GM21786 (cell line): ENCODE results near the gene RAI14.
"Not testable (repeated sequence)": the region's sequence is repeated elsewhere in the genome, so short reads cannot be mapped to it uniquely, and the experiment has no call there.

Source experiments
- ATAC-seq: cut with Tn5 transposase; IDR thresholded peaks from one replicate; pipeline ENCODE4 v1.9.1; 2021; ENCODE audit not compliant: unreplicated experiment

Gene RAI14

GRCh38 chr5:34724741-34725140, 68.6 kb downstream of the RAI14 start:
- no peak for ATAC-seq

- ATAC-seq = not testable (repeated sequence)
These were observed 71.1 kb downstream of the RAI14 start for GRCh38 chr5:34727166-34727749.

GRCh38 chr5:34728236-34728635, 72.1 kb downstream of the RAI14 start:
- no peak for ATAC-seq

- ATAC-seq = no peak
These were observed 75.5 kb downstream of the RAI14 start for GRCh38 chr5:34731435-34732232.

GRCh38 chr5:34734326-34734725, 78.2 kb downstream of the RAI14 start:
- no peak for ATAC-seq

- no peak for ATAC-seq
These were observed 79.6 kb downstream of the RAI14 start for GRCh38 chr5:34735491-34736426.

- ATAC-seq = no peak
These were observed 80.5 kb downstream of the RAI14 start for GRCh38 chr5:34736445-34737115.

GRCh38 chr5:34737731-34738130, 81.6 kb downstream of the RAI14 start:
- ATAC-seq = no peak

GRCh38 chr5:34738381-34738780, 82.3 kb downstream of the RAI14 start:
- no peak for ATAC-seq

GRCh38 chr5:34740389-34740806, 84.3 kb downstream of the RAI14 start:
- ATAC-seq = no peak

GRCh38 chr5:34742061-34742460, 85.9 kb downstream of the RAI14 start:
- no peak for ATAC-seq

- ATAC-seq = no peak
These were observed 87.8 kb downstream of the RAI14 start for GRCh38 chr5:34743878-34744277.

GRCh38 chr5:34748431-34748830, 92.3 kb downstream of the RAI14 start:
- ATAC-seq = no peak

- no peak for ATAC-seq
These were observed 93.3 kb downstream of the RAI14 start for GRCh38 chr5:34749431-34749873.

- no peak for ATAC-seq
These were observed 94.1 kb downstream of the RAI14 start for GRCh38 chr5:34750206-34750605.

- no peak for ATAC-seq
These were observed 95.9 kb downstream of the RAI14 start for GRCh38 chr5:34751807-34752736.

- ATAC-seq = not testable (repeated sequence)
These were observed 97.1 kb downstream of the RAI14 start for GRCh38 chr5:34753236-34753635.

- ATAC-seq = no peak
These were observed 99.8 kb downstream of the RAI14 start for GRCh38 chr5:34755926-34756325.

- ATAC-seq = no peak
These were observed 100.9 kb downstream of the RAI14 start for GRCh38 chr5:34756781-34757624.
